ENCODE measurements around the gene TMEM41B. TPM values are rescaled to one million over a fixed set of nuclear protein-coding genes. Genes with fewer than 3 reads are reported as not detected.
A peak's percentile ranks its signal among the peaks of the same experiment; 100 is the strongest.

TMEM41B gene
- total and polyA plus RNA-seq, 11 donors: 14.8 to 27.8 (median 21.7) TPM

DNA sequence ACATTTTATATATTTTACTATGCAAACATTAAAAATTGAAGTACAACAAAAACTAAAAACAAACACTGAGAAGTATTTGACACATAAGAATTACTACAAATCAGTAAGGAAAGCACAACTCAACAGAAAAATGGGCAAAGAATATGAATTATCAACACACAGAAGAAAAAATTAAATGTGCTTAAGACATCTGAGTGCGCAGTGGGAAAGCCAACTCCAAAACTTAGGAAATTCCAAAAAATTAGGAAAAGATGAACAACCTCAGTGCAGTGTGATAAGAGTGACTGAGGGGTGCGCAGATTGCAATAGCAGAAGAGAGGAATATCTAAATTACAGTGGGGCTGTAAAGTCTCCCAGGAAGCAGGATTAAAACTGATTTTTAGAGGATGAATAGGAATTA is 1.9 kb upstream of the TMEM41B start:
- no peaks in the 10 kb centered on the region for H3K36me3 ChIP-seq
- TF ChIP-seq, protein P1, sequence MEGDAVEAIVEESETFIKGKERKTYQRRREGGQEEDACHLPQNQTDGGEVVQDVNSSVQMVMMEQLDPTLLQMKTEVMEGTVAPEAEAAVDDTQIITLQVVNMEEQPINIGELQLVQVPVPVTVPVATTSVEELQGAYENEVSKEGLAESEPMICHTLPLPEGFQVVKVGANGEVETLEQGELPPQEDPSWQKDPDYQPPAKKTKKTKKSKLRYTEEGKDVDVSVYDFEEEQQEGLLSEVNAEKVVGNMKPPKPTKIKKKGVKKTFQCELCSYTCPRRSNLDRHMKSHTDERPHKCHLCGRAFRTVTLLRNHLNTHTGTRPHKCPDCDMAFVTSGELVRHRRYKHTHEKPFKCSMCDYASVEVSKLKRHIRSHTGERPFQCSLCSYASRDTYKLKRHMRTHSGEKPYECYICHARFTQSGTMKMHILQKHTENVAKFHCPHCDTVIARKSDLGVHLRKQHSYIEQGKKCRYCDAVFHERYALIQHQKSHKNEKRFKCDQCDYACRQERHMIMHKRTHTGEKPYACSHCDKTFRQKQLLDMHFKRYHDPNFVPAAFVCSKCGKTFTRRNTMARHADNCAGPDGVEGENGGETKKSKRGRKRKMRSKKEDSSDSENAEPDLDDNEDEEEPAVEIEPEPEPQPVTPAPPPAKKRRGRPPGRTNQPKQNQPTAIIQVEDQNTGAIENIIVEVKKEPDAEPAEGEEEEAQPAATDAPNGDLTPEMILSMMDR (IDR thresholded peaks at IDR 0.05): no peak
- no peak for TF ChIP-seq POLR2A (IDR thresholded peaks at IDR 0.05)
- H3K27me3 ChIP-seq: peaks cover 0 to 4% (median 0%) of the 10 kb centered on the region in 9 donors
- peaks cover 0 to 34% (median 13%) of the 10 kb centered on the region in 12 donors for H3K4me1 ChIP-seq
- 93 to 96% (median 95%) methylated on average over 2 of the region's 2 CpGs for WGBS, 4 donors
- no peak overlapping the region for H3K27ac ChIP-seq
- H3K9me3 ChIP-seq: no peaks in the 10 kb centered on the region
- ATAC-seq (no peak), DNase-seq (no peak)
- H3K4me3 ChIP-seq: no peak overlapping the region
- intact Hi-C loops (cut with DNase I): loop anchor here in 5 of 10 donors (5.0 to 10.0 kb wide), 4 partner anchors 46 to 148 kb away; partner anchors contain the start of gene ZNF143 (in 1 of the 5)

GRCh38 chr11:9315078-9315688 is 790 bp upstream of the TMEM41B start:
- peaks cover 0 to 4% (median 0%) of the 10 kb centered on the region in 9 donors for H3K27me3 ChIP-seq
- peak overlapping the region in 11 of 12 donors; percentile 67 to 100 (median 92) for H3K4me3 ChIP-seq
- no peak for TF ChIP-seq POLR2A (IDR thresholded peaks at IDR 0.05)
- TF ChIP-seq, protein P1 (IDR thresholded peaks at IDR 0.05): no peak
- DNase-seq: no peak
- peaks cover 0 to 34% (median 15%) of the 10 kb centered on the region in 12 donors for H3K4me1 ChIP-seq
- WGBS, 4 donors: 59 to 69% (median 65%) methylated on average over 16 of the region's 16 CpGs
- peak overlapping the region; percentile 51 to 96 (median 88) for H3K27ac ChIP-seq
- no peaks in the 10 kb centered on the region for H3K36me3 ChIP-seq
- intact Hi-C loops (cut with DNase I): loop anchor here in 5 of 10 donors (2.0 to 10.0 kb wide), 6 partner anchors 47 to 150 kb away; partner anchors contain the start of genes IPO7 (in 1 of the 5) and ZNF143 (in 1 of the 5)
- H3K9me3 ChIP-seq: no peaks in the 10 kb centered on the region
- ATAC-seq: no peak

DNA sequence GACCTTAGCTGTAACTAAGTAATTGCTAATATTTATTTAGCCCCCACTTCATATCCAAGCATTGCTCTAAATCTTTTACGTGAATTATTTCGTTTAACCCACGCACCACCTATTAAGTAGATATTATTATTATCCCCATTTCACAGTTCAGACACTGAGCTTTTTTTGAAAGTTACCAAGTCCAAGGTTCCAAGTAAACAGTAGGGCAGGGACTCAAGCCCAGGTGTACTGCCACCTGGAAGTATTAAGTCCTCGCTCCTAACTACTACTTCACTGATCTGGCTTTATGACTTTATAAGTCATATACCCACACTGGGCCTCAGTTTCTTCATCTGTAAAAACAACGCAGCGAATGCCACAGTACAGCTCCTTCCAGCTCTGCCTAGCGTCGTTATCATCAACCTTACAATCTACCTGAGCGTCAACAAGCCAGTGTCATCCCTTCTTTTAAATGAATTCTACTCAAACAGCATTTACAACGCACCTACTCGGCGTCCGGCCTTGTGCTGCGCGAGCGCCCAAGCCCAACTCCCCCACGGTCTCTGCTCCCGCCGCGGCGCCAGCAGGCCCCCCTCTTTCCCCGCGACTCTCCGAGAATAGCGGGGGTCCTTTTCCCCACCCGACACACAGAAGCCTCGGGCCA is 624 bp downstream of the TMEM41B start:
- Histone ChIP-seq H3K27me3 (peaks cover 0 to 4% (median 0%) of the 10 kb centered on the region in 9 donors), H3K4me3 (peak overlapping the region; percentile 67 to 100 (median 91)), H3K27ac (peak overlapping the region in 11 of 12 donors; percentile 78 to 96 (median 86)), H3K36me3 (no peaks in the 10 kb centered on the region), H3K4me1 (peaks cover 0 to 34% (median 15%) of the 10 kb centered on the region in 12 donors), H3K9me3 (no peaks in the 10 kb centered on the region)
- TF ChIP-seq POLR2A (IDR thresholded peaks at IDR 0.05): no peak
- TF ChIP-seq, protein P1 (IDR thresholded peaks at IDR 0.05): no peak
- ATAC-seq (peak in 3 of 4 donors; percentile 18 to 32 (median 28)), DNase-seq (peak in 1 of 5 donors; percentile 33)
- WGBS, 4 donors: 2% methylated on average over 27 of the region's 27 CpGs
- intact Hi-C loops (cut with DNase I): loop anchor here in 7 of 10 donors (1.0 to 10.0 kb wide), 12 partner anchors 41 to 151 kb away; partner anchors contain the start of genes DENND5A (in 2 of the 7), ZNF143 (in 2 of the 7) and IPO7 (in 1 of the 7)

Measured in heart left ventricle (tissue), 16 donors.